NAMALWA (cell line): ENCODE measurements around the gene LHX8.
"Not testable (repeated sequence)": the region's sequence is repeated elsewhere in the genome, so short reads cannot be mapped to it uniquely, and the experiment has no call there.

Experiments used
- DNase-seq: peaks from one replicate; pipeline ENCODE4 v3.0.0-alpha.2; 2015; ENCODE audit warnings: low spot score

The LHX8 gene

DNA sequence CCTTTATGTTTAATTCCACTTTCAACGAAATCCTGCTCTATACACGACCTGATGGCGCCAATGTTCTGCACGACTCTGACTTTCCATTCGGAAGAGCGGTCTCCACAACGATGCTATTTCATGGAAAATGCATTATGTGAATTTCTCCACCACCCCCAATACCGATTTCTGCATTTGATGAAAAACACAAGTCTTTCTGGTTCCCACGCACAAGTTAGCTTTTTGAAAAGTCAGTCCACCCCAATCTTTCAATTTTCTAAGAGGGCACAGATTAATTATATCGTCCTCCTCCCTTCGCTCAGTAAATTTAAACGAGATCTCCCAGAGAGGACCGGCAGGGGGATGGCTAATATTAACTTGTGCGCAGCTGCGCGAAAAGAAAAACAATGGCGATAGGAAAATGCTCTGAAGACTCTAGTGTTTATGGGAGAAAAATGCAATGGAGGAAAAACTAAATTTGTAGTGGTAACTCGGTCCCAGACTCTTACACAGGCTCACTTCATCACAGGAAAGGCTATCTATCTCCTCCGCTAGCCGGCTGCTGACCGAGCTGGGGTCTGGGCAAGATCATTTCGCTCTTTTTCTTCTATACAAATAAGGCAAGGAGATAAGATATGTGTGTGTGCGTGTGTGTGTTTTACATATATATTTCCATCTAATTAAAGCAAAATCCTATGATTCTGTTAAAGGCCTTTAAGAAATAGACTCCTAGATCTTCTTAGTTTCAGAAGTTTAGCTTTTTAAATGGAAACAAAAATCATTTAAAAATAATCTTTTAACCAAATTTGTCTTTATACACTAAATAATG lies 1.2 kb upstream of the LHX8 start:
- DNase-seq = no peak

DNA sequence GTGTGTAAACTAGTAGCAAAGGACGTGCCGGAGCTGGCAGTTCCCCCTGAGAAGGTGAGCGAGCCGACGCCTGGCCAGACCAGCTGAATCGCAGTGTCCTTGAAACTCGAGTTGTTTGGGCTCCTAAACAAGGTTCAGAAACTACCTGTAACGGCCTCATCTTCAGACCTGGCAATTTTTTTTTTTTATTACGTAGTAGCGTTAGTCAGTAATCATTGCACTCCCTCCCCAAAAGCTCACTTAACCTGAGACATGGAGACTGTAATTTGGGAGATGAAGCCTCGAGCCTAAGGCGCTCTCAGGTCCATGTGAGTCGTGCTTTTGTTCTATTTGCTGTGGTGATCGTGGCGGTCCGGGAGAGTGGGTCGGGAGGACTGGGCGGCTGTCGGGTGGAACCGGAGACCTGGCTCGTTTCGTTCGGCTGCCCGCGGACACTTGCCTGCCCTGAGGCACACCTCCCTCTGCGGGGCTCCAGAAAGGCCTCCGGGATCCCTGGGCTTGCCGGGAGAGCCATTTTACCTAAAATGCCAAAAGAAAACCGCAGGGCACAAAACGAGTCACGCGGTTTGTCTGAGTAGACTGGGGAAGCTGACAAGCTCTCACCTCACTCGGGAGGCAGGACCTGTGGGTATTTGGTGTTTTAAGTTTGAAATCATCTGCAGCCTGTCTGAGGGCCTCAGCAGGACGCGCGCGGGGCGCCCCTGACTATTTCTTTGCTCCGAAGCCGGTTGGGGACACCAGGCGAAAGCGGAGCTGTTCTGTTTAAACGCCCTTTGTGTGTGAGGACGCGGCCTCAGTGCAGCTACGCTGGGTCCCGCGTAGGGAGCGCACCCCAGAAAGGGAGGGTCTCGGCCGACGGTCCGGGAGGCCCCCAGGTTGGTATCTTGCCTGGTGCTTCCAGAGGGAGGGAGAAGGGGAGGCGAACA lies 722 bp downstream of the LHX8 start:
- DNase-seq = no peak

DNA sequence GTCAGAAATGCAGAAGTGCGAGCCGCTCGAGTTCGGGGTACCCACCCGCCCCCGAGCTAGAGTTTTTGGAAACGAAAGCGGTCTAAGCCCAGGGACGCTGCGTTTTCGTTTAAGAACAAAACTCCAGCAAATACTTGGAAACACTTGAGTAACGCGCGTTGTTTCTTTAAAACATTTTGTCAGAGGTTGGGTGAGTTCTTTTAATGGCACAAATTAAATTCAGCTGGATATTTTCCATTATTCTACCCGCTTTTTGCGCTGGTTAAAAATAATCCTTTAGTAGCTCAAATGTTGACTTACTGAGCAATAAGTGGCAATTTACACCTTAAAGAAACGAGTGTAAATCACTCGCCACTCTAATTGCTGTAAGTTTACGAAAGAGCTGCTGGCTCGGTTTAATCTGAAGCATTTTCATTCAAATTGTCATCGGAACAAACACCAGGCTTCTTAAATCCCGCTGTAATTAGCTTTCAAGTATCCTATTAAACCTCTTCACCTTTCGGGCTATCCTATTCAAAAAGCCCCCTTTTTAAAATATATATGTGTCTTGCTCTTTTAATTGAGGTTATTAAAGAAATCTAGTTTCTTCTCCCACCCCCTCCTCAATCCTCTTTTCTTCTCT lies 1.5 kb downstream of the LHX8 start:
- DNase-seq = no peak

DNA sequence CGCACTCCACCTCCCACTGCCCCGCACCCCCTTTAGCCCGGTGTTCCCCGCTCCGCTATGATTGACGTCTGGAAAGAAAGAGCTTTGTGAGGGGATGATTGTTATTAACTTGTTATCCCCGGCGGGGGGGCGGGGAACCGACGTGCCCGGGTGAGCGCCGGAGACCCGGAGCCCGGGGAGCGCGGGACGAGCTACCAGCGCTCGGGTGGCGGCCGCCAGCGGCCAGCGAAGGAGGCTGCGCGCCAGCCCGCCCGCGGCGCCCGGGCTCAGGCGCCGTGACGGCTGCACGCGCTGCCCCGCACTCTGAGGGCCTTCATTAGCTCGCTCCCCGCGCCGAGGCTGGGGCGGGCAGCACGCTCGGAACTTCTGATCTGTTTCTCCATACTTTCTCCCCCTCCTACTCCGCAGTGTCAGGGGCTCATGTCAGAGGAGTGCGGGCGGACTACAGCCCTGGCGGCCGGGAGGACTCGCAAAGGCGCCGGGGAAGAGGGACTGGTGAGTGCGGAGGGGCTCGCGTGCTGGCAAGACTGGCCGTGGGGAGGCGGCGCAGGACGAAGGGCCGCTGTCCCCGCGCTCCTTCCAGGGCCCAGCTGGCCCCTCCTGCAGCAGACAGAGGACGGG lies 2.1 kb downstream of the LHX8 start:
- DNase-seq = no peak

DNA sequence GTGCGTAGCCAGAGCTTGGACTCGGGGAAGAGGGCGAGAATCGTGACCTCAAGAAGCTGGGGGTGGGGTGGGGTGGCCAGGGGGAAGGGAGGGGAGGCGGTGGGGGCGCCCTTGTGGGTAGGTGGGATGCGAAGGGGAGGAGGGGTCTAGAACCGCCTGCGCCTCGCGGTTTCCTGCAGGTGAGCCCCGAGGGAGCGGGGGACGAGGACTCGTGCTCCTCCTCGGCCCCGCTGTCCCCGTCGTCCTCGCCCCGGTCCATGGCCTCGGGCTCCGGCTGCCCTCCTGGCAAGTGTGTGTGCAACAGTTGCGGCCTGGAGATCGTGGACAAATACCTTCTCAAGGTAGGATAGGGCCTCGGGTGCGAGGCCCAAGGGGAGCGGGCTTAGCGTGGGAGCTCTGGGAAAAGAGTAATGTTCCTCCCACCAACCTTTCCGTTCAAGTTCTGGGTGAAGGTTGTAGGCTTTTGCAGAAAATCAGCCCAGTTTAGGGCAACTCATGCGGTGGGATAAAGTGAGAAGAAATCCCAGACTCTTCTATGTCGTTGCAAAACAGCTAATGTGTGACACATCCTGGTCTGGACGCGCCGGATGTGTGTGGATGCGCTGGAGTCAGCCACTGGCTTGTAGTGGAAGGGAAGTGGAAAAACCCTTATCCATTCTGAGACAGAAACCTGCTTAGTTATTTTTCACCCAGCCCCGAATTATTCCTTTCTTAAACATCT lies 2.9 kb downstream of the LHX8 start:
- no peak for DNase-seq

DNA sequence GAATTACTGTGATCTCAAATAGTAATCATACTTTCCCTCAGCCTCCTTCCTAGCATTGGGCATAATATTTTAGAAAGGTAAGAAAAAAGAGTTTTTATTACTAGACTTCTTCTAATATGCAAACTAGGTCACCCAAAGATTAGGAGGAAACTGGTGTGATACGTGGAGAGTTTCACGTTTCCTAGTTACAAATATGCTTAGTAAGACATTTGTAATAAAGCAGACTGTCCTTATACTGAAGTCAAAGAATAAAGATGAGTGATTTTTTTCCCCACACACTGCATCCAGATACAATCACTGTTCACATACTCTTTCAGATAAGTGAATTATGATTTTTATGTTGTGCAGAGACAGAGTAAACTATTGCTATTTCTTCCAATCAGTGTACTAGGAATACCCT lies 17.9 kb downstream of the LHX8 start:
- no peak for DNase-seq

DNA sequence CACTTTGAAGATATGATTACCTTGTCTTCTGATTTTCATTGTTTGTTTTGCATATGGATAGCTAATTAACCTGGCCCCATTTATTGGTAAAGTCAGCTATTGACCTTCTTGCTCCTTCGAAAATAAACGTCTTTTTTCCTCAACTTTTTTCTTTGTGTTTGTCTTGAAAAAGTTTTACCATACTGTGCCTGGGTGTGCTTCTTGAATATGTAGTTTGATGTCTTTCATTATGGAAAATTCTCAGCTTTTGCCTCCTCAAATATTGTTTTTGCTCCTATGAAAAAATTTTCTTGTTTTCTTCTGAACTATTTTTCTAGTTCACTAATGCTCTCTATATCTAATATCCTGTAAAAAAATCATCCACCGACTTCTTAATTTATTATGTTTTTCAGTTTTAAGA lies 25.0 kb downstream of the LHX8 start:
- DNase-seq = no peak

DNA sequence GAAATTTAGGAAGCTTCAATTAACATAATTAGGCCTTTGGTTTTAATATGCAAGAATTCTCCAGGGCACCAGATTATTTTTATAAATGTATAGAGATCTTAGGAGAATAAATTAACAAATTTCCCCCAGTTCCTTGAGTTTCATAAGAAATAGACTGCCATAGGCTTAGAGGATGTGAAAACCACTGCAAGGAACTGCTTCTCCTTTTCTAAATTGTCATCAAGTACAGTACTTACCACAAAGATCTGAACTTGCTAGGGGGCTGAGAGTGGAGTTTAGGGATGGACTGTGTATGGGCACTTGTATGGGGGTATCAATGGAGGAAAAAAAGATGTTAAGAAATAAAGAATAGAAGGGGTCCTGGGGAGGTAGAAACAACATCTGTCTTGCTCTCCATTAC lies 31.1 kb downstream of the LHX8 start:
- no peak for DNase-seq

DNA sequence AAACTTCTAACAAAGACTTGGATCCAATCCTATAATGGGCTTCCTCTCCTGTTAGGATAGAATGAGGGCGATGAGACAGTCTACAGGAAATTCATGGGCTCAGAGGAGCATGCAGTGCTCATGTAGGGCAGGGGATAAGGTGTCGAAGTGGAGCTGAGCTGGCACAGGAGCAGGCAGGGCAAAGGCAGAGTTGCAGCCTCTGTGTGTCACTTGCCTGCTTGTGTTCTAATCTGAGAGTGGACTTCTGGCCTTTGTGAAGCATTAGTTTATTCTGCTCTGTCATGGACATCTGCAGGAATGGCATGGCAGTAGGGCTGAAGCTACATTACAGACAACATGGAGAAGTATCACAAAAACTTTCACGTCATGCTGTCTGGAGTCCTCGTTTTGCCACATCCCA lies 32.6 kb downstream of the LHX8 start:
- no peak for DNase-seq

DNA sequence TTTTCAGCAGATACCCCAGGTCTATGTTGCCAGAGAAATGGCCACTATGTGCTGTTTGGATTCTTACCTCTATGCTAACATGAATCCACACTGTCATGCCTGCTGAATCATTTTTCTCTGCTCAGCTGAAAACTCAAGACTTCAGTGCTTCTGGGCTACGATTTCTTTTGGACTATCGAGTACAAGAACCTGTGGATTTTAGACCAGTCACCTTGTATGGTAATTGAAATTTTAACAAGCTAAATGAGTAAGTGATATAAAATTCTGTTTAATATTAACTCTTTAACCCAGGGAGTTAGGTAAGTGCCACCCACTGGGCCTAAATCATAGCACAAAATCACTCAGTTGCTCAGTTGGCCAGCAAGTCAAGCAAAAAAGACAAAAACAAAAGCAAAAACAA lies 35.8 kb downstream of the LHX8 start:
- no peak for DNase-seq

DNA sequence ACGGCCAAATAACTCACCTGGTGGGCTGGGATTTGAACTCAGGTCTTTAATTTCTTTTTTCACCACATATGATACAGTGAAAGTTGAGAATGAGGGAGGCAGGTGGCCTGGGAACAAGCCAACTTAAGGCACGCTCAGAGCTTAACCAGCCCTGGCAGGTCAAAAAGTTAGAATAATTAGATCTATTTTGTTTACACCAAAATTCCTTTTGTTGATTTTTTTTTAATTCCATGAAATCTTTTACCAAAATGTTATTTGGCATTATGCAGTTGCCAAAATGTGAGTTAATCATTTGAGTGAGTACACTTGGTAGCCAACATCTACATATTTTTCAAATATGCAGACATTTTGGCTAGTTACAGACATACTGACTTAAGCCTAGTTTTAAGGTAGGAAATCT lies 36.8 kb downstream of the LHX8 start:
- no peak for DNase-seq

DNA sequence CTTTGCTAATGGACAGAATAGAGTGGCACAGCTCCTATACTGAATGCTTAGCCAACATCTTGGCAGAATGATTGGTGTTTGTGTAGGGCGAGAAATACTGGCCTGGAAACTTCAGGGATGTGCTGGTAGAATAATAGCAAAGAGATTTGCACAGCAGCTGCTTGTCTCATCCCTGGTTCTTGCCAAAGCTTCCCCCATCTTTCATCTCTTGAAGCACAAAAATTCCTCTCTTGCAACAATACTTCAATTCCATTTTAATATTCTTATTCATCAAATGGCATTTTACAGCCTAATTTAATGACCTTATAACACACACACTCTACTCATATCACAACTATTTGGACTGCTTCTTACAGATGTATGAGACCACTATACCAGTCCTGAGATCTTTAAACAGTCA lies 37.7 kb downstream of the LHX8 start:
- no peak for DNase-seq

DNA sequence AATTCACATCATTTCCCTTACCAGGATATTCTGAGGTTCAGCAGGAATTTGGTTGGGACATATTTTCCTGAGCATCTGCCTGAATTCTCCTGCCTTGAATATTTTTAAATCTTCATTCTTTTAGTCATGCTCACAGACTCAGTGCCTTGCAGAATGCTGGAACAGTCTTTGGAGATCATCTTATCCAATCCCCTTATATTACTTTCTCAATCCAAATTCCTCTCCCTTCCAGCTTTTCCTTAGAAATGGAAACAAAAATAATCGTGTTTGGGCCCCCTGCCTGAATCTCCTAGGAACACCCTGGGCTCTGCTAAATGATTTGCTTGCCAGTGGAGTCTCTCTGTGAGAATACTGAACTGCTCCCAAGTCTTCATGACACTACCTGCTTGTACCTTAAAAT lies 38.4 kb downstream of the LHX8 start:
- no peak for DNase-seq

DNA sequence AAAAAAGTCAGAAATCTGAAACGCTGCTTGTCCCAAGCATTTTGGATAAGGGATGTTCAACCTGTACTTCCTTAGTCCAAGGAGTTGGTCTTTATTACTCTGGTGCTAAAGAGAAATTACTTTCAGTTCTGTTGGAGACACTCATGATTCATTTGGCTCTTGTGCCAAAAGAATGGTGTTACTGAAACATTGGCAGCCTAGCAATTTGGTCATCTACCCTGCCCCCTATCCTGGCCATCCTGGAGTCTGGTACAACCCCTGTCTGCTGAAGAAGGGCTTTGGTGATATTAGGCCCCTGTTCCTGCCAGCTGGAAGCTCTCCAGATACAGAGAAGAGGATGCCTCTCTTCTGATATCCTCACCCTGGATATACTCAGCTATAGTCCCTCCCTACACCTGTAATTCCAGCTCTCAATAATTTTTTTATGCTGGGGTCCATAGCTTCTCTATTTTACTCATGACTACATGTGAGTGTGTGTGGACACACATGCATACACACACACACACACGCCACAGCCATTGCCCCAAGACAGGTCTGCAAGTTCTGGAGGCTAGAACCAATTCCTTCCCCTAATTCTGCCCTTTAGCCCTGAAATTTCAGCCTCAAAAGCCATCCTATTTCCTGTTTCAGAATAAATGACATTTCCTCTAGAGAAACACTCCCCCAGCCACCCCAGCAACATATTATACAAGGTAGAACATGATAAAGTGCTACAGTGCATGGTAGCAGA lies 40.0 kb downstream of the LHX8 start:
- DNase-seq = no peak

DNA sequence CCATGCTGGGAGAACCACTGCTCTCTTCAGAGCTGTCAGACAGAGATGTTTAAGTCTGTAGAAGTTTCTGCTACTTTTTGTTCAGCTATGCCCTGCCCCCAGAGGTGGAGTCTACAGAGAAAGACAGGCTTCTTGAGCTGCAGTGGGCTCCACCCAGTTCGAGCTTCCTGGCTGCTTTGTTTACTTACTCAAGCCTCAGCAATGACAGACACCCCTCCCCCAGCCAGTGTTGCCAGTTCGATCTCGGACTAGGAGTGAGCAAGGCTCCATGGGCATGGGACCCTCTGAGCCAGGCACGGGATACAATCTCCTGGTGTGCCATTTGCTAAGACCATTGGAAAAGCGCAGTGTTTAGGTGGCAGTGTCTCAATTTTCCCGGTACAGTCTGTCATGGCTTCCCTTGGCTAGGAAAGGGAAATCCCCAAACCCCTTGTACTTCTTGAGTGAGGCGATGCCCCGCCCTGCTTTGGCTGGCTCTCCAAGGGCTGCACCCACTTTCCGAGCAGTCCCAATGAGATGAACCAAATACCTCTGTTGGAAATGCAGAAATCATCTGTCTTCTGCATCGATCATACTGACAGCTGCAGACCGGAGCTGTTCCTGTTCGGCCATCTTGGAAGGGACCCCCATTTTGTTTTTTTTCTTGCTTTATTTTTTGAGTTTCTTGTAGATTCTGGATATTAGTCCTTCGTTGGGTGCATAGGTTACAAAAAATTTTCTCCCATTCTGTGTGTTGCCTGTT lies 47.2 kb downstream of the LHX8 start:
- DNase-seq = not testable (repeated sequence)

DNA sequence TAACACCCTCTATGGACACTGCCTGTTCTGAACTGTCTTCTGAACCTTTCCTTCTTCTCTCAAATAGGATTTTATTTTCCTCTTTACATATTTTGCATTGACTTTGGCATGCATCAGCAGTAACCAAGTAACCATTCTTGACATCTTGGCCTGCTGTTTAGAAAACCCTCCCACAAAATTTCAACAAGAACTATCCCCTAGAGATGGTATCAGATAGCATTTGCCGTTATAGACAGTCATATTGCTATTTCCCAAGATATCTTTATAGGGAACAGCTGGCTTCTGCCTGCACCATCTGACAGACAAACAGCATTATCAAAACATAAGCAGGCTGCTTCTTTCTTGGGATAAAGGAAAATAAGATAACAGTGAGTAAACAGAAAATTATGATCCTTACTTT lies 54.7 kb downstream of the LHX8 start:
- DNase-seq = no peak

DNA sequence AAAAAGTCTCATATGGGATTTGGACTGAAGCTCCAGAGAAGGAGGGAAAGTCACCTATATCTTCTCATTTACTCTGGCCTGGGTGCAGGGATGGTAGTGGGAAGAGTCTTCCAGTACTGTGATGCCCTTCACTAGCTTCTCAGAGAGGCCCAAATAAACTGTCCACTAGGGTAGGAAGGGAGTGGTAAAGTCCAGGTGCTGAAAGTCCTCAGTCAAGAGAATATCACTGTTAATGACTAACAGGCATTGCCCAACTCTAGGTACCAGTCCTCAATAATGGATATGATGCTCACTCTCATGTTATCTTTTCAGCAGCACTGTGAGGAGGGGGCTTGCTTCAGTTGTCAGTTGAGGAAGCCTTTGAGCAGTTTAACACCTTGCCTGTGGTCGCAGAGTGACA lies 64.0 kb downstream of the LHX8 start:
- no peak for DNase-seq

DNA sequence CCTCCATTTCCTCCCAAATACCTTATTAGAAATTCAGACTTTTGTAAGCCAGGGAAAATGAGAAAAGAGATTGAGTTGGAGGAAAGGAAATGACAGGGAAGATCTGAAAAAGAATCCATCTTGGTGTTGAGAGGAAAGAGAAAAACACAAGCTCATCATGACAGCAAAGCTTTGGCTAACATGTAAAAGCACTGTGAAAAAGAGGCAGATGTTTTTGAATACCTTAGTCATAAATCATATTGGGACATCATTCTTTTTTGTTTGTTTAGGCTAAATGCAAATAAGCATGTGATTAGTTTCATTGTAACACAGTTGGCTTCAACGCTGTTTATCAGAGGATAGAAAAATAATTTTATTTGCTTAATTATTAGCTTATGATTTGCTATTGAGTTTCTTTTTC lies 64.6 kb downstream of the LHX8 start:
- no peak for DNase-seq

DNA sequence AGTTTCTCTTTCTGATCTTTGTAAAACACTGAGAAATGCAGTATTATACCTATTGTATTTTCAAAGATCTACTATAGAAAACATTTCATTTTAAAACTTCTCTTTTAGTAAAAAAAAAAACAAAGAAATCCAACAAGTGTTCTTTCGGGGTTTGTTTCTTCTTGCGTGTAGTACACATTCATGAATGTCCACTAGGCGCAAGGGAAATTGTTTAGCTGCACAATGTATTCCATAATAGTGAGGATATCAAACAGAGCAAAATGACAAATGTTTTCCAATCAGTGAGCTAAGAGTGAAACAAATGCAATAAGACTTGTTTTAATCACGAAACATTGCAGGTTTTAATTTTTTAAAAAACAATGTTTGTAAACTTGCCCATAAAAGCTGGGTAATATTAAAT lies 68.6 kb downstream of the LHX8 start:
- DNase-seq = no peak
